ENCODE data around the gene CSNK1A1.
"Not testable (repeated sequence)": the region's sequence is repeated elsewhere in the genome, so short reads cannot be mapped to it uniquely, and the experiment has no call there.

CSNK1A1 gene

DNA sequence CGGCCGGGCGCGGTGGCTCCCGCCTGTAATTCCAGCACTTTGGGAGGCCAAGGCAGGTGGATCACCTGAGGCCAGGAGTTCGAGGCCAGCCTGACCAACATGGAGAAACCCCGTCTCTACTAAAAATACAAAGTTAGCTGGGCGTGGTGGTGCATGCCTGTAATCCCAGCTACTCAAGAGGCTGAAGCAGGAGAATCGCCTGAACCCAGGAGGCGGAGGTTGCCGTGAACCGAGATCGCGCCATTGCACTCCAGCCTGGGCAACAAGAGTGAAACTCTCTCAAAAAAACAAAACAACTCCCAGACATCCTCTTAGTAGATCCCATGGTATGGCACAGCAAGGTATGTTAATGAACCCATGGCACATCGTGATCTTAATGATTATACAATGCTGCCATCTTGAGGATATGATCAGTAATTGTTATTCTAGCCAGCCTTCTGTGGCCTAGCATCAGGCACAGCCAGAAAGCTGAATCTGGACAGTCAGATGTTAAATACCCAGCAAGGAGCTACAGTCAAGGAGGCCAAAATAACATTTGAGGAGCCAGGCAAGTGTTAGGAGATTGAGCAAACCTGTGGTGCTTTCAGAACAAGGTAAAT, 13.4 kb upstream of the CSNK1A1 start:
- H3K27me3 ChIP-seq (ENCODE audit: control insufficient read depth, insufficient read depth, low read length); H3K9ac ChIP-seq (ENCODE audit: low read length); H3K4me3 ChIP-seq (ENCODE audit: low read length); H3K36me3 ChIP-seq (ENCODE audit: control insufficient read depth, insufficient read depth, low read length): not testable (repeated sequence)
- Histone ChIP-seq H3K27ac (ENCODE audit: low read depth, low read length) (peak overlapping the region; percentile 56), H3K4me1 (ENCODE audit: control insufficient read depth, insufficient read depth, low read length) (peaks cover 24% of the 10 kb centered on the region)

DNA sequence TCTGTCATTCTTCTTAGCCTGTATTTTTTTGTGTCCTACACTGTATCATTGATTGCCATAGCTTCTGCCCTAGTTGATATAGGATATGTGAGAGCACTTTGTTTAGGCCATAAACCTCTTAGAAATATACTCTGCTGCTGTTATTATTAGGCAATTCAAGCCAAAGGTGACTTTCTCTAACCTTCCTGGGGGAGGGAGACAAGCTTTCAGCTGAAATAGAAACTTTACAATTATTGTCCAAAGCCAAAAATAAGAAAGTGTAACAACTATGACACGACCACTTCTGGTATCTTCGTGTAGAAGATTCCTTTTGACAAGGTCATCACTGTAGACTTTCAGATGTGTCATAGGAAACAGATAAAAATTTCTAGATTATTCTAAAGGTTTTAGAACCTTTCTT, 12.2 kb upstream of the CSNK1A1 start:
- peak overlapping the region; percentile 78 for H3K27ac ChIP-seq (ENCODE audit: low read depth, low read length)
- H3K4me1 ChIP-seq (ENCODE audit: control insufficient read depth, insufficient read depth, low read length): peaks cover 24% of the 10 kb centered on the region
- no peak overlapping the region for H3K4me3 ChIP-seq (ENCODE audit: low read length)
- H3K27me3 ChIP-seq (ENCODE audit: control insufficient read depth, insufficient read depth, low read length): no peaks in the 10 kb centered on the region
- H3K9ac ChIP-seq (ENCODE audit: low read length): no peak overlapping the region
- no peaks in the 10 kb centered on the region for H3K36me3 ChIP-seq (ENCODE audit: control insufficient read depth, insufficient read depth, low read length)

DNA sequence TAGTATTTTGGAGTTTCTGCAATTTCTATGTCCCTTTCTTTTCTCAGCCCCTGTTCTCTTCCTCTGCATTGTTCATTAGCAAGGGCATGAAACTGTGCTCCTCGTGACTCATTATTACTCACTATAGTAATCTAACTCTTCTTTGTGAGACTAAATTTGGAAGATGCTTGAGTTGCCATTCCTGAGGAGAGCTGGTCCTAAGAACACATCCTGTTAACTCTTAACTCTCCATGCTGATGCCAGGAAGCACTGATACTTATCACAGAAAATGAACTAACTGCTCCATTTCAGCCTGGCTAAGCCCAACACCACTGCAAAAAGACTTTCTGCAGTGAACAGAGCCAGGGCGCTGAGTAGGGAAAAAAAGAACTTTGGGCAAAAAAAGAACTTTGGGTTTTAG, 10.6 kb upstream of the CSNK1A1 start:
- no peaks in the 10 kb centered on the region for H3K27me3 ChIP-seq (ENCODE audit: control insufficient read depth, insufficient read depth, low read length)
- H3K9ac ChIP-seq (ENCODE audit: low read length): no peak overlapping the region
- peak overlapping the region; percentile 1 for H3K4me3 ChIP-seq (ENCODE audit: low read length)
- peaks cover 24% of the 10 kb centered on the region for H3K4me1 ChIP-seq (ENCODE audit: control insufficient read depth, insufficient read depth, low read length)
- H3K36me3 ChIP-seq (ENCODE audit: control insufficient read depth, insufficient read depth, low read length): no peaks in the 10 kb centered on the region
- H3K27ac ChIP-seq (ENCODE audit: low read depth, low read length): peak overlapping the region; percentile 78

DNA sequence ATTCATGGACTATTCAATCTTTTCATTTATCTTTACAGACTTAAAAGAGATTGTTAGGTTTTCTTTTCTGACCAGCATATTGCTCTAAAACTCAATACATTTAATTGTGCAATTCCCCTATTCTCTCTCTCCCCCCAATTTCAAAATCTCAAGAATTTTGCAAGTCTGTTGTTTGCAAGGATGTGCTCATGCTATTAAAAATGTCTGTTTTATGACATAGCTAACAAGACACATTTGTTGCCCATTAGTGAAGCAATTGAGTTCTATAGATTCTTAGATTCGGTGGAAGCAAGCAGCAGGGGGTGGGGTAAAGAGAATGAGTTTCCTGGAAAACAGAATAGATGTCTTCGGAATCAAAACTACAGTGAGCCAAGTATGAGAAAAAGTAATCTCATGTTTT, 8.5 kb upstream of the CSNK1A1 start:
- Histone ChIP-seq H3K9ac (ENCODE audit: low read length) (no peak overlapping the region), H3K4me3 (ENCODE audit: low read length) (no peak overlapping the region), H3K27ac (ENCODE audit: low read depth, low read length) (no peak overlapping the region), H3K36me3 (ENCODE audit: control insufficient read depth, insufficient read depth, low read length) (no peaks in the 10 kb centered on the region), H3K27me3 (ENCODE audit: control insufficient read depth, insufficient read depth, low read length) (no peaks in the 10 kb centered on the region), H3K4me1 (ENCODE audit: control insufficient read depth, insufficient read depth, low read length) (peaks cover 24% of the 10 kb centered on the region)

DNA sequence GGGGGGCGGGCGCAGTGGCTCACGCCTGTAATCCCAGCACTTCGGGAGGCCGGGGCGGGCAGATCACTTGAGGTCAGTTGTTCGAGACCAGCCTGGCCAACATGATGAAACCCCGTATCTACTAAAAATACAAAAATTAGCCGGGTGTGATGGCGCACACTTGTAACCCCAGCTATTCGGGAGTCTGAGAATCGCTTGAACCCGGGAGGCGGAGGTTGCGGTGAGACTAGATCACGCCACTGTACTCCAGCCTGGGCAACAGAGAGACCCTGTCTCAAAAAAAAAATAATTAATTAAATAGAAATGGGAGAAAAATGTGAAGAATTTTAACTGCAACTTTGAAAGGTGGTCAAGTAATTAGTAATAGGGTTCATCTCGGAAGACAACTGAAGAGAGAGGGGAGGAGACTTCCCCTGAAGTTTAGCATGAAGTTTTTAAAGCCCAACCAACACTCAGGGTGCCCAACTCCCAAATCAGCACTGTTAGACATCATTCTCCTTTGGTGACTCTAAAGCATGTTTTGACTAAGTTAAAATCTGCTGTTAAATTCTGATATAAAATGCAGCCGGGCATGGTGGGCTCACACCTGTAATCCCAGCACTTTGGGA, 1.4 kb upstream of the CSNK1A1 start:
- Histone ChIP-seq H3K4me1 (ENCODE audit: control insufficient read depth, insufficient read depth, low read length) (peaks cover 8% of the 10 kb centered on the region), H3K36me3 (ENCODE audit: control insufficient read depth, insufficient read depth, low read length) (peaks cover 2% of the 10 kb centered on the region), H3K4me3 (ENCODE audit: low read length) (no peak overlapping the region), H3K27me3 (ENCODE audit: control insufficient read depth, insufficient read depth, low read length) (no peaks in the 10 kb centered on the region), H3K27ac (ENCODE audit: low read depth, low read length) (no peak overlapping the region), H3K9ac (ENCODE audit: low read length) (no peak overlapping the region)

DNA sequence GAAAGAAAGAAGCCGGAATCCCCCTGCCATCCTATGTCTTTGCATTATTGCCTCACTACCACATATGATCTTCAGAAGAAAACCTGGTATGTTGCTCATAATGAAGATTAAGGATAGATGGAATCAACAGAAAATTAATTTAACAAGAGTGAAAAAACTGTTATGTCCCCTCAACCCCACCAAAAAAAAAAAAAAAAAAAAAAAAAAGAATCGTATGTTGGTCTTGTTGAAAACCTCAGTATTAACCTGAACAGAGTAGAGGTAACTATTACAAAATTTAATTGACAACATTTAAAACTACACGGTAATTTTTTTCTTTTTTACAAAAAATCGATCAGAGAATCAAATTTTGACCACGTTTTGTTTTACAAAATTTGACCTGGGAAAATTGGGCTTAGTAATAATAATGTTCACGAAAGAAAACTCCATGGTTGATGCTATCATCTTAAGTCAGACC, 827 bp upstream of the CSNK1A1 start:
- H3K27ac ChIP-seq (ENCODE audit: low read depth, low read length): peak overlapping the region; percentile 98
- peak overlapping the region; percentile 91 for H3K4me3 ChIP-seq (ENCODE audit: low read length)
- peaks cover 12% of the 10 kb centered on the region for H3K4me1 ChIP-seq (ENCODE audit: control insufficient read depth, insufficient read depth, low read length)
- peaks cover 2% of the 10 kb centered on the region for H3K36me3 ChIP-seq (ENCODE audit: control insufficient read depth, insufficient read depth, low read length)
- H3K9ac ChIP-seq (ENCODE audit: low read length): peak overlapping the region; percentile 92
- H3K27me3 ChIP-seq (ENCODE audit: control insufficient read depth, insufficient read depth, low read length): no peaks in the 10 kb centered on the region

DNA sequence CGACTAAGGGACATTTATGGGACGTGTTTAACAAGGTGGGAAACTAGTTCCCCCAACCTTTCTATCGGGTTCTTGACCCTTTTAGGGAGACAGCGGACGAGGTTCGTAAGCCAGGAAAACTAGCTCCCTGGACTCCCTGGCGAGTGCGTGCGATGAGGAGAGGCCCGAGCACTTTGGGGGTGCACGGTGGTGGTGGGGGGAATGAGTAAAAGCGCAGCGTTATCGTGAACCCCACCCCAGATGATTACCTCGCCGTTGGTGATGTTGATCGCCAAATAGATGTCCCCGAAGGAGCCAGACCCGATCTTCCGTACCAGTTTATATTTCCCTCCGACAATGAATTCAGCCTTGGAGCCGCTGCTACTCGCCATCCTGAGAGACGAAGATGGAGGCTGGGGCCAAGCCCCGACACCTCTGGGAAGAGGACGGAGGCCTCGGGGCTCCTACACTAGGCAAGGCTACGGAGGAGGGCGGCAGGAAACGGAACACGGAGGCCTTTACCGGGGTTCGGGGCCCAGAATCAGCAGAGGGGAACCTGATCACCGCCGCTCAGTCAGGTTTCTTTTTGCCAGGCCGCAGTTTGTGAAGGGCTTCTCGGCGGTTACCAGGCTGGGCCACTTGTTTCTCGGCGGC, 529 bp downstream of the CSNK1A1 start:
- H3K4me3 ChIP-seq (ENCODE audit: low read length): peak overlapping the region; percentile 98
- H3K27ac ChIP-seq (ENCODE audit: low read depth, low read length): peak overlapping the region; percentile 98
- peak overlapping the region; percentile 99 for H3K9ac ChIP-seq (ENCODE audit: low read length)
- H3K27me3 ChIP-seq (ENCODE audit: control insufficient read depth, insufficient read depth, low read length): no peaks in the 10 kb centered on the region
- H3K4me1 ChIP-seq (ENCODE audit: control insufficient read depth, insufficient read depth, low read length): peaks cover 15% of the 10 kb centered on the region
- H3K36me3 ChIP-seq (ENCODE audit: control insufficient read depth, insufficient read depth, low read length): peaks cover 2% of the 10 kb centered on the region

DNA sequence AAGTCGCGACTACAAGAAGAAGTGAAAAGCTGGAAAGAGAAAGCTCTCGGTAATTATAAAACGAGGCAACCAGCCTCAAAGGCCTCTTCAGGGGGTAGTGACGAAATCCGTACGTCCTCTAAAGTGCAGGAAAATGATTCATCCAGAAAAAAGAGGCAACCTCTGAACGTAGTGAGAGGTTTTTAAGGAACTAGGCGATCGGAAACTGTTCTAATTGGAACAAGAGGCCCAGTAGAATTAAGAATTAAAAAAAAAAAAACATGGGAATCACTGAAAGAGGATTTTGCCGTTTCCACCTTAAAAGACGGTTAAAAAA, 1.0 kb downstream of the CSNK1A1 start:
- Histone ChIP-seq H3K4me3 (ENCODE audit: low read length) (peak overlapping the region; percentile 98), H3K9ac (ENCODE audit: low read length) (peak overlapping the region; percentile 99), H3K27ac (ENCODE audit: low read depth, low read length) (peak overlapping the region; percentile 98), H3K4me1 (ENCODE audit: control insufficient read depth, insufficient read depth, low read length) (peaks cover 15% of the 10 kb centered on the region), H3K27me3 (ENCODE audit: control insufficient read depth, insufficient read depth, low read length) (no peaks in the 10 kb centered on the region), H3K36me3 (ENCODE audit: control insufficient read depth, insufficient read depth, low read length) (peaks cover 6% of the 10 kb centered on the region)

DNA sequence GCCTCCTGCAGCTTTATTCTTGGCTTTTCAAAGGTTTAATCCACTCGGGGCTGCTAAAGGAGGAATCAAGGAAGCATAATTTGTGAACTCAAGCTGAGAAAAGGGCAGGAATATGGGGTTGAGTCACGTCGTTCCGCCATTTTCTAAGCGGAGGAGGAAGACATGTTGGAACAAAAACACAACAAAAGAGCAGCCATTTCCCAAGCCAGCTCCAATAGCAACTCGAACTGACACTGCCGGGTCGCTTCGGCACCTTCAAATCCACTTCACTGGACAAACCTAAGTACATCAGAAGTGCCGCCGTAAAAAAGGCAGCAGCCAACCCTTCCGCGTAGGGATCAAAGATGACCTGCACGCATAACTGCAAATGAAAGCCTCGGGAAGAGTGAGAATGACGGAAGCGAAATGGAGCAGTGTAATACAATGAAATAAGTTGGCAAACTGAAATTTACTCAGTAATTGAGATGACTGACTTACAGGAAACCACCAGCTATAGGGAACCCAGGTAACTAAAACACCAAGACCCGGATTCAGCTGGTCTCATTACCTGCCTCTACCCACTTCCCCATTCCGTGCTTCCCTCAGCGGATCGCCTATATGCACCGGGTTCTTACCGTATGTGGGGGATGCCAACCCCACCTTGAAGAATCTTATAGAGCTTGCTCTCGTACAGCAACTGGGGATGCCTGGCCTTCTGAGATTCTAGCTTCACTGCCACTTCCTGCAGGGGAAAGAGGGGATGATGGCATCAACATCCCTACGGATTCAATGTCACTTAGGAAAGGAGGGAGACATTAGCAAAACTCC, 1.6 kb downstream of the CSNK1A1 start:
- Histone ChIP-seq H3K4me1 (ENCODE audit: control insufficient read depth, insufficient read depth, low read length) (peaks cover 15% of the 10 kb centered on the region), H3K9ac (ENCODE audit: low read length) (peak overlapping the region; percentile 99), H3K4me3 (ENCODE audit: low read length) (peak overlapping the region; percentile 98), H3K27ac (ENCODE audit: low read depth, low read length) (peak overlapping the region; percentile 98), H3K27me3 (ENCODE audit: control insufficient read depth, insufficient read depth, low read length) (no peaks in the 10 kb centered on the region), H3K36me3 (ENCODE audit: control insufficient read depth, insufficient read depth, low read length) (peaks cover 9% of the 10 kb centered on the region)

DNA sequence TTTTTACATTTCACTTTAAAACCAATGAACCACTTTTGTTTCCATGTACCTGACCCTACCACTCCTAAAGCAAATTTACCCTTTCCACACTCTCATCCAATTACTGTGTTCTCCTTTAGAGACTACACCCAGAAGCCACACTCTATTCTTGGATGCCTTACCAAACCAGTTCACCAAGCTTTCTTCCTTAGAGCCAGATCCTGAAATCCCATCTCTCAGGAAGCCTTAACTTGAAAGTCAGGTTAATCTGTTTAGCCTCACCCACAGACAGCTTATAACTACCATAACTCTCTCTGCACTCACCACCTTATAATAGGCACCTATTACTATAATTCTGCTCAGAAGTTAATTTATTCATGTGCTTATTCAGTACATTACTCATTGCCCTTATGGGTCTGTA, 4.3 kb downstream of the CSNK1A1 start:
- H3K4me1 ChIP-seq (ENCODE audit: control insufficient read depth, insufficient read depth, low read length): peaks cover 28% of the 10 kb centered on the region
- H3K4me3 ChIP-seq (ENCODE audit: low read length): no peak overlapping the region
- H3K27ac ChIP-seq (ENCODE audit: low read depth, low read length): peak overlapping the region; percentile 34
- no peak overlapping the region for H3K9ac ChIP-seq (ENCODE audit: low read length)
- peaks cover 9% of the 10 kb centered on the region for H3K36me3 ChIP-seq (ENCODE audit: control insufficient read depth, insufficient read depth, low read length)
- H3K27me3 ChIP-seq (ENCODE audit: control insufficient read depth, insufficient read depth, low read length): no peaks in the 10 kb centered on the region

DNA sequence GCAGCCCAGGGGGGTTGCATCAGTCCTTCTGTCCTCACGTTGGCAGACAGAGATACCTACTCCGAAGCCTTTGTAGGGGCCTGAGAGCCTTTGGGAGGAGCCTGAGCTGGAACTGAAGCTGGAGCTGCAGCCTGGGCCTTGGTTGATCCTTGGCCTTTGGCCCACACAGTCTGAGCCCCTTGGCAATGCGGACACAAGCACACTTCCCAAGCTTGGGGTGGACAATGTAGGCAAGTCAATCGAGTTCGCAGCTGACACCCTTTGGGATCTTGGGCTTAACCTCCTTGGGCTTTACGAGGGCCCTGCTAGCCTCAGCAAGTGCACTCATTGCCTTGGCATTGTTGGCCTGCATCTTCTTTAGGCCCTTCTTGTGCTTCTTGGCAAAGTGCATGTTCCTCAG, 5.9 kb downstream of the CSNK1A1 start:
- Histone ChIP-seq H3K36me3 (ENCODE audit: control insufficient read depth, insufficient read depth, low read length) (peaks cover 9% of the 10 kb centered on the region), H3K9ac (ENCODE audit: low read length) (no peak overlapping the region), H3K27ac (ENCODE audit: low read depth, low read length) (no peak overlapping the region), H3K4me3 (ENCODE audit: low read length) (peak overlapping the region; percentile 9), H3K27me3 (ENCODE audit: control insufficient read depth, insufficient read depth, low read length) (no peaks in the 10 kb centered on the region), H3K4me1 (ENCODE audit: control insufficient read depth, insufficient read depth, low read length) (peaks cover 25% of the 10 kb centered on the region)

DNA sequence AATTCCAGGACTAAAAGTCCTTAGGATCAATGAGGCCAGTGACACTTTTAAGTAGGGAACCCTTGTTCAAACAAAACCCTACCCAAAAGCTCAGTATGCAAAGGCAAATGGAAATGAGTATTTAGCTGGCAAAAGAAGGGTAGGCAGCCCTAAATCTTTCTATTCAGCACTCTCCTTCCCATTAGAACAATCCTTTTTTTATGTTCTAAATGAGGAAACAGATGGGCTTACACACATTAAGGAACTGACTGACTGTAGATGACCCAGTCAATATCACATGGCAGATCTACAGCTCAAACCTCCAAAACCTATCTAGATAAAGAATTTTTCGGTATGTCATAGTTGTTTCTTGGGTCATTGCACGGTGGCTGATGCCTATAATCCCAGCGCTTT, 7.2 kb downstream of the CSNK1A1 start:
- no peak overlapping the region for H3K27ac ChIP-seq (ENCODE audit: low read depth, low read length)
- no peaks in the 10 kb centered on the region for H3K27me3 ChIP-seq (ENCODE audit: control insufficient read depth, insufficient read depth, low read length)
- H3K4me1 ChIP-seq (ENCODE audit: control insufficient read depth, insufficient read depth, low read length): peaks cover 25% of the 10 kb centered on the region
- H3K4me3 ChIP-seq (ENCODE audit: low read length): no peak overlapping the region
- H3K36me3 ChIP-seq (ENCODE audit: control insufficient read depth, insufficient read depth, low read length): peaks cover 9% of the 10 kb centered on the region
- no peak overlapping the region for H3K9ac ChIP-seq (ENCODE audit: low read length)
